Loucy (cell line): ENCODE measurements around the gene RGS16.

Experiments used
- H2AFZ ChIP-seq: fragments of 200-600 bp; sonication (generic); 2 replicates; pipeline ENCODE4 v1.6.0; 2016; ENCODE audit warnings: antibody characterized with exemption, mild to moderate bottlenecking, low read length, moderate library complexity
- H3F3A ChIP-seq: fragments of 200-600 bp; 2 replicates; pipeline ENCODE4 v1.6.0; 2016; ENCODE audit warnings: antibody characterized with exemption, low read depth, mild to moderate bottlenecking
- H3K27me3 ChIP-seq: fragments of 200-600 bp; sonication (generic); 2 replicates; pipeline ENCODE4 v1.6.1; 2014; ENCODE audit warnings: low read length, mild to moderate bottlenecking; ENCODE audit not compliant: insufficient read depth, poor library complexity, severe bottlenecking
- H3K36me3 ChIP-seq: fragments of 200-600 bp; sonication (generic); 2 replicates; pipeline ENCODE4 v1.6.1; 2016; ENCODE audit warnings: low read length; ENCODE audit not compliant: insufficient read depth
- H3K4me1 ChIP-seq: fragments of 200-600 bp; sonication (generic); 2 replicates; pipeline ENCODE4 v1.5.1; 2014; ENCODE audit warnings: low read length, mild to moderate bottlenecking; ENCODE audit not compliant: insufficient read depth, poor library complexity, severe bottlenecking
- H3K4me2 ChIP-seq: fragments of 200-600 bp; sonication (generic); 2 replicates; pipeline ENCODE4 v1.6.0; 2014; ENCODE audit warnings: antibody characterized with exemption, low read length, low read depth, mild to moderate bottlenecking; ENCODE audit not compliant: poor library complexity, severe bottlenecking
- H3K4me3 ChIP-seq: fragments of 200-600 bp; sonication (generic); 2 replicates; pipeline ENCODE4 v1.5.1; 2014; ENCODE audit warnings: low read length, mild to moderate bottlenecking, mixed read lengths; ENCODE audit not compliant: poor library complexity, severe bottlenecking
- H3K79me2 ChIP-seq: fragments of 200-600 bp; sonication (generic); 2 replicates; pipeline ENCODE4 v1.6.1; 2014; ENCODE audit warnings: low read length; ENCODE audit not compliant: insufficient read depth
- H3K9ac ChIP-seq: fragments of 200-600 bp; sonication (generic); 2 replicates; pipeline ENCODE4 v1.6.0; 2014; ENCODE audit warnings: mild to moderate bottlenecking, low read depth, low read length, moderate library complexity; ENCODE audit not compliant: poor library complexity, severe bottlenecking
- H3K9me2 ChIP-seq: fragments of 200-600 bp; sonication (generic); replicated peaks from 2 replicates; pipeline ENCODE4 v1.6.1; 2016; ENCODE audit warnings: low read depth, low read length, mixed read lengths
- H3K9me3 ChIP-seq: fragments of 200-600 bp; sonication (generic); 2 replicates; pipeline ENCODE4 v1.6.1; 2014; ENCODE audit warnings: mild to moderate bottlenecking, antibody characterized with exemption, low read length, low read depth; ENCODE audit not compliant: insufficient read depth
- H4K20me1 ChIP-seq: fragments of 200-600 bp; sonication (generic); 2 replicates; pipeline ENCODE4 v1.6.0; 2014; ENCODE audit warnings: antibody characterized with exemption, low read length, mild to moderate bottlenecking; ENCODE audit not compliant: insufficient read depth, poor library complexity, severe bottlenecking
- CTCF ChIP-seq: fragments of 200-600 bp; sonication (generic); conservative IDR thresholded peaks from 2 replicates; pipeline ENCODE4 v1.5.1; 2014; ENCODE audit warnings: mild to moderate bottlenecking, antibody characterized with exemption, low read length
- EZH2phosphoT487 ChIP-seq: fragments of 200-600 bp; IDR thresholded peaks from 2 replicates; pipeline ENCODE4 v1.6.1; 2018; ENCODE audit warnings: antibody characterized with exemption, mild to moderate bottlenecking, moderate library complexity, borderline replicate concordance

Gene RGS16

GRCh38 chr1:182608845-182609610 lies 4.8 kb upstream of the RGS16 start:
- no peaks in the 10 kb centered on the region for H3K9me2 ChIP-seq
- no peak overlapping the region for H3K9ac ChIP-seq
- H3K4me3 ChIP-seq, result no peak overlapping the region
- H3K4me1 ChIP-seq, result peaks cover 30% of the 10 kb centered on the region
- H3F3A ChIP-seq, result no peaks in the 10 kb centered on the region
- no peak overlapping the region for H3K4me2 ChIP-seq
- H3K36me3 ChIP-seq, result no peaks in the 10 kb centered on the region
- H3K9me3 ChIP-seq, result no peaks in the 10 kb centered on the region
- TF ChIP-seq CTCF, result no peak
- no peak for TF ChIP-seq EZH2phosphoT487
- no peaks in the 10 kb centered on the region for H4K20me1 ChIP-seq
- no peak overlapping the region for H2AFZ ChIP-seq
- H3K27me3 ChIP-seq, result no peaks in the 10 kb centered on the region
- H3K79me2 ChIP-seq, result no peaks in the 10 kb centered on the region

- Histone ChIP-seq H3K9me2 (no peaks in the 10 kb centered on the region), H3K9ac (no peak overlapping the region), H3K4me1 (peaks cover 30% of the 10 kb centered on the region), H4K20me1 (no peaks in the 10 kb centered on the region), H3F3A (no peaks in the 10 kb centered on the region), H3K9me3 (no peaks in the 10 kb centered on the region), H3K4me3 (no peak overlapping the region), H2AFZ (no peak overlapping the region), H3K79me2 (0 out of 2 replicates have a peak, but pooled peaks cover 1% of the 10 kb centered on the region), H3K27me3 (no peaks in the 10 kb centered on the region), H3K4me2 (no peak overlapping the region), H3K36me3 (no peaks in the 10 kb centered on the region)
- no peak for TF ChIP-seq CTCF
- TF ChIP-seq EZH2phosphoT487, result no peak
These were observed 4.0 kb upstream of the RGS16 start for GRCh38 chr1:182608236-182608635.

- H4K20me1 ChIP-seq, result no peaks in the 10 kb centered on the region
- H3K36me3 ChIP-seq, result no peaks in the 10 kb centered on the region
- 0 out of 2 replicates have a peak overlapping the region, but pooled peaks have one; percentile 10 for H2AFZ ChIP-seq
- H3K27me3 ChIP-seq, result no peaks in the 10 kb centered on the region
- no peak overlapping the region for H3K9ac ChIP-seq
- no peaks in the 10 kb centered on the region for H3K9me3 ChIP-seq
- 0 out of 2 replicates have a peak, but pooled peaks cover 2% of the 10 kb centered on the region for H3K79me2 ChIP-seq
- peaks cover 34% of the 10 kb centered on the region for H3K4me1 ChIP-seq
- TF ChIP-seq CTCF (no peak), EZH2phosphoT487 (no peak)
- no peak overlapping the region for H3K4me3 ChIP-seq
- H3K9me2 ChIP-seq, result no peaks in the 10 kb centered on the region
- H3K4me2 ChIP-seq, result no peak overlapping the region
- H3F3A ChIP-seq, result no peaks in the 10 kb centered on the region
These were observed 3.4 kb upstream of the RGS16 start for GRCh38 chr1:182607566-182607965.
